Upper lobe of right lung (tissue), 1 donor: ENCODE data around the gene NDUFAF7. TPM values are rescaled to one million over a fixed set of nuclear protein-coding genes. Genes with fewer than 3 reads are reported as not detected.
A peak's percentile ranks its signal among the peaks of the same experiment; 100 is the strongest.
"Not testable (repeated sequence)": the region's sequence is repeated elsewhere in the genome, so short reads cannot be mapped to it uniquely, and the experiment has no call there.

Experiments used
- ATAC-seq: fragments of 200-7000 bp; cut with Tn5 transposase; one replicate; pipeline ENCODE4 v1.9.1; 2020; ENCODE audit warnings: mild to moderate bottlenecking, moderate library complexity
- DNase-seq: peaks from one replicate; pipeline ENCODE4 v3.0.0-alpha.2; 2020
- H3K27ac ChIP-seq: fragments of 200-600 bp; one replicate; pipeline ENCODE4 v1.8.0; 2022
- H3K27me3 ChIP-seq: fragments of 200-600 bp; one replicate; pipeline ENCODE4 v1.8.0; 2022; ENCODE audit warnings: mild to moderate bottlenecking
- H3K36me3 ChIP-seq: fragments of 200-600 bp; one replicate; pipeline ENCODE4 v1.8.0; 2022
- H3K4me1 ChIP-seq: fragments of 200-600 bp; one replicate; pipeline ENCODE4 v1.8.0; 2022
- H3K4me3 ChIP-seq: fragments of 200-600 bp; one replicate; pipeline ENCODE4 v1.8.0; 2022; ENCODE audit warnings: mild to moderate bottlenecking
- H3K9me3 ChIP-seq: fragments of 200-600 bp; one replicate; pipeline ENCODE4 v1.8.0; 2022
- CTCF ChIP-seq: fragments of 200-600 bp; IDR thresholded peaks from one replicate; pipeline ENCODE4 v1.8.0; 2022; ENCODE audit warnings: antibody characterized with exemption
- intact Hi-C: fragments of 100-400 bp; cut with DNase I; formaldehyde crosslinking; loops from one replicate; pipeline ENCODE4 v1.11.0; 2022
- total RNA-seq: library from RNA; stranded (reverse); fragmentation: NEBNext Ultra II Directional; extraction: Animal tissue kit (Norgen Biotek cat#: 25700); gene quantifications from one replicate; pipeline ENCODE4 v1.2.1, GENCODE V29; 2021
- donor health status: DM: no; HTN: yes; CAD: no; lungs with severe emphysema.

NDUFAF7 gene
- total RNA-seq, 1 donor from 2014 or later = 16.7 TPM

DNA sequence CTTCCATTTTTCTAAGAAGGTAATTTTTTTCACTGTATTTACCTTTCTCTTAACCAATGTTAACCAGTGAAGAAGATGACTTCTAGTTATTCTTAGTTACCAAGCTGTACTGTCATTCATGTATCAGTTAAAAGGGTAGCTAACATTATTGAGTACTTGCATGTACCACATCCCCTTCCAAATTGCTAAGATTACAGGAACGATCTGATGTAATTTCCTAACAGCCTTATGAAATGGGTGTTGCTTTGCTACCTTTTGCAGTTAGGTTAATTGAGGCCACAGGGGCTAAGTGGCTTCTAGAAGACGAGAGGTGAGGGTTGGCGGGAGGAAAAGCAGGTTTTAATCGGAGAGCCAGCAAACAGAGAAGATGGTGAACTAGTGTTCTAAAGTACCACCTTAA, 41.2 kb upstream of the NDUFAF7 start:
- Histone ChIP-seq H3K4me3 (no peak overlapping the region), H3K36me3 (no peaks in the 10 kb centered on the region), H3K27ac (no peak overlapping the region), H3K27me3 (no peaks in the 10 kb centered on the region), H3K4me1 (no peaks in the 10 kb centered on the region), H3K9me3 (no peaks in the 10 kb centered on the region)
- ATAC-seq (no peak), DNase-seq (no peak)
- no peak for TF ChIP-seq CTCF
- intact Hi-C loops = no loop called here

DNA sequence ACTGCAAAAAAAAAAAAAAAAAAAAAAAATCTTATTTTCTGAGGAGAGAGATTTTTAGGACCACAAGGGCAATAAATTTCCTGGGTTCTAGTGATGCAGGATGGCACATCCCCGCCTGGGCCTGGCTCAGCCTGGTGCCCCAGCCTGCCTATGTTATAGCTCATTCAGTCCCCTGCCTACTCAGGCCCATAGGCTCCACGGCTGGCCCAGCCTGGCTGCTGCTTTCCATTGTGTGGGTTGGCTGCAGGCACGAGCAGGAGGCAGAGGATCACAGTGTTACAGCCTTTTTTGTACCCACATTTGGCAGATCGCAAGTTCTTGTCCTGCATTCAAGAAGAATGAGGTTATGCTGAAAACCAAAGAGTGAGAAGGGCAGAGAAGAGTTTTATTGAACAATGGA, 40.2 kb upstream of the NDUFAF7 start:
- intact Hi-C loops = no loop called here
- H3K27me3 ChIP-seq = no peaks in the 10 kb centered on the region
- no peaks in the 10 kb centered on the region for H3K36me3 ChIP-seq

GRCh38 chr2:37191747-37192146, 39.7 kb upstream of the NDUFAF7 start:
- no peaks in the 10 kb centered on the region for H3K9me3 ChIP-seq
- no peaks in the 10 kb centered on the region for H3K4me1 ChIP-seq
- no peak overlapping the region for H3K4me3 ChIP-seq
- ATAC-seq (no peak), DNase-seq (no peak)
- intact Hi-C loops = no loop called here
- no peak overlapping the region for H3K27ac ChIP-seq
- no peak for TF ChIP-seq CTCF
- H3K27me3 ChIP-seq = no peaks in the 10 kb centered on the region
- H3K36me3 ChIP-seq = no peaks in the 10 kb centered on the region

More for the DNA sequence above, 40.2 kb upstream of the NDUFAF7 start:
- TF ChIP-seq CTCF = no peak
- ATAC-seq = no peak
- H3K4me3 ChIP-seq = no peak overlapping the region
- DNase-seq = no peak
- no peaks in the 10 kb centered on the region for H3K9me3 ChIP-seq
- H3K4me1 ChIP-seq = no peaks in the 10 kb centered on the region
- no peak overlapping the region for H3K27ac ChIP-seq

GRCh38 chr2:37192551-37192950, 38.9 kb upstream of the NDUFAF7 start:
- no peaks in the 10 kb centered on the region for H3K36me3 ChIP-seq
- no peak for ATAC-seq
- peaks cover 7% of the 10 kb centered on the region for H3K4me1 ChIP-seq
- no peak overlapping the region for H3K27ac ChIP-seq
- no peak overlapping the region for H3K4me3 ChIP-seq
- H3K27me3 ChIP-seq = no peaks in the 10 kb centered on the region
- H3K9me3 ChIP-seq = no peaks in the 10 kb centered on the region
- TF ChIP-seq CTCF = no peak
- intact Hi-C loops = no loop called here
- DNase-seq = no peak

- intact Hi-C loops, DNase-seq, H3K9me3 ChIP-seq, H3K27me3 ChIP-seq, ATAC-seq: not testable (repeated sequence)
- Histone ChIP-seq H3K36me3 (peaks cover 12% of the 10 kb centered on the region), H3K4me3 (peak overlapping the region; percentile 90), H3K4me1 (peaks cover 12% of the 10 kb centered on the region), H3K27ac (peak overlapping the region; percentile 90)
Observed at GRCh38 chr2:37195862-37196319, 35.6 kb upstream of the NDUFAF7 start.

DNA sequence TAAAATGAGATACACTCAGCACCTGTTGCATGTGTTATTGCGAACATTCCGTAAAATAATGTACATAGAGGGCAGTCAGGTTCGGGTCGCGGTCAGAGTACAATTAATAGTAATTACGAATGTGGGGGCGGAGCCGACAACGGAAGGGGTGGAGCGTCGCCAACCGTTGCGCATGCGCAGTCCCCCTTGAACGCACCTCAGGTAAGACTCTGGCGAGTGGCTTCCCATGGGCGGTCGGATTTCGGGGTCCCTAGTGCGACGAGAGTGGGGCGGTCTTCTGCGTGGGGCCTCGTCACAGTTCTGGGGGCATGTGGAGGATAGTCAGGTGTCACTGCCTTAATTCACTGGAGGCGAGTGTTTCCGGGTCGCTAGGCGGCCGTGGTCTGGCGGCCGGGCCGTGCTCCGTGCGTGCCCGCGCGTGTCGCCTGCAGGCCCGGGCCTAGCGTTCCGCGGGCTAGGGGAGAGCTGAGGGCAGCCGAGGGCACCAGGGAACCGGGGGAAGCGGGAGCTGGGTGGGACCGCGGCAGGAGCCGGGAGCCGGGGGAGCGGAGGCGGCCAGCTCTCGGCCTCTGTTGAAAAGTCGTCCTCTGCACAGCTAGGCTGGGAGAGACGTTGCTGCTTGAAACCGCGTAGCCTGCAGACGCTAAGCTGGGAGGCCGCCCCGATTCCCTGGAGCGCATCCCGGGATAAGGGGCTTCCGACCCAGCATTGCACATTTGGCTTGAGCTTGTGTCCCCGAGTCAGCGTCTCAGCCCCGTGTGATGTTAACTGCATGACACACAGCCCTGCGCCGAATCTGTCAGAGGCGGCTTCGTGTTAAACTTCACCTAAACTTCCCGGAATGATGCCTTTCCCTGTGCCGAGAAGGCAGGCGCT, 34.9 kb upstream of the NDUFAF7 start, which contains the start of gene CEBPZOS:
Gene CEBPZOS (plus strand): TSS at position 177 of the 876 bp plus-strand sequence. CDS start 3,209 bp downstream, outside the sequence.
- ATAC-seq (peak; percentile 95), DNase-seq (peak; percentile 93)
- TF ChIP-seq CTCF = no peak
- peak within 1 kb of the TSS; percentile 90 for H3K4me3 ChIP-seq
- H3K4me1 ChIP-seq = peaks cover 12% of the 10 kb centered on the region
- intact Hi-C loops = no loop called here
- H3K27me3 ChIP-seq = no peaks in the 10 kb centered on the region
- H3K36me3 ChIP-seq = peaks cover 19% of the 10 kb centered on the region
- H3K27ac ChIP-seq = peak within 1 kb of the TSS; percentile 90
- H3K9me3 ChIP-seq = no peaks in the 10 kb centered on the region
